Fibroblast of lung (primary cell): Measurements from ENCODE around the gene BHMT2.

Source experiments
- CTCF ChIP-seq, 2 donors: IDR thresholded peaks in 1 of 2; conservative IDR thresholded peaks in 1 of 2; 1 replicate in 1 of 2; 2 replicates in 1 of 2; pipeline ENCODE4 v1.5.1; 2011 to 2012; ENCODE audit warnings: low read length in 2 of 2, control low read depth in 1 of 2, inconsistent platforms in 1 of 2, low read depth in 1 of 2, mild to moderate bottlenecking in 1 of 2
- EZH2 ChIP-seq: IDR thresholded peaks from 2 replicates; pipeline ENCODE4 v1.5.1; 2012; ENCODE audit warnings: low read length, control low read depth, mild to moderate bottlenecking; ENCODE audit errors: missing control alignments

GRCh38 chr5:79091064-79091463 is 21.5 kb downstream of the BHMT2 start:
- TF ChIP-seq CTCF (conservative IDR thresholded peaks at IDR 0.05 in 1 of 2, IDR thresholded peaks at IDR 0.05 in 1 of 2; ENCODE audit: low read depth in 1 of 2, low read length in 2 of 2) (no peak), EZH2 (no peak)
